ENCODE data around the gene FOXK2. TPM values are rescaled to one million over a fixed set of nuclear protein-coding genes. Genes with fewer than 3 reads are reported as not detected.

The FOXK2 gene
- total RNA-seq, 1 donor from 2014 or later: 95.7 TPM

GRCh38 chr17:82650723-82651122 is 131.2 kb downstream of the FOXK2 start:
- TF ChIP-seq, protein P1, sequence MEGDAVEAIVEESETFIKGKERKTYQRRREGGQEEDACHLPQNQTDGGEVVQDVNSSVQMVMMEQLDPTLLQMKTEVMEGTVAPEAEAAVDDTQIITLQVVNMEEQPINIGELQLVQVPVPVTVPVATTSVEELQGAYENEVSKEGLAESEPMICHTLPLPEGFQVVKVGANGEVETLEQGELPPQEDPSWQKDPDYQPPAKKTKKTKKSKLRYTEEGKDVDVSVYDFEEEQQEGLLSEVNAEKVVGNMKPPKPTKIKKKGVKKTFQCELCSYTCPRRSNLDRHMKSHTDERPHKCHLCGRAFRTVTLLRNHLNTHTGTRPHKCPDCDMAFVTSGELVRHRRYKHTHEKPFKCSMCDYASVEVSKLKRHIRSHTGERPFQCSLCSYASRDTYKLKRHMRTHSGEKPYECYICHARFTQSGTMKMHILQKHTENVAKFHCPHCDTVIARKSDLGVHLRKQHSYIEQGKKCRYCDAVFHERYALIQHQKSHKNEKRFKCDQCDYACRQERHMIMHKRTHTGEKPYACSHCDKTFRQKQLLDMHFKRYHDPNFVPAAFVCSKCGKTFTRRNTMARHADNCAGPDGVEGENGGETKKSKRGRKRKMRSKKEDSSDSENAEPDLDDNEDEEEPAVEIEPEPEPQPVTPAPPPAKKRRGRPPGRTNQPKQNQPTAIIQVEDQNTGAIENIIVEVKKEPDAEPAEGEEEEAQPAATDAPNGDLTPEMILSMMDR (IDR thresholded peaks at IDR 0.05; ENCODE audit: partially characterized antibody, unreplicated experiment): no peak
- H3K4me1 Mint-ChIP-seq (ENCODE audit: low read depth, unreplicated experiment): no peaks in the 10 kb centered on the region
- no peaks in the 10 kb centered on the region for H3K36me3 Mint-ChIP-seq (ENCODE audit: unreplicated experiment)
- peaks cover 5% of the 10 kb centered on the region for H3K9me3 Mint-ChIP-seq (ENCODE audit: unreplicated experiment)
- no peak for DNase-seq
- H3K27ac Mint-ChIP-seq (ENCODE audit: unreplicated experiment): no peak overlapping the region
- no peaks in the 10 kb centered on the region for H3K27me3 Mint-ChIP-seq (ENCODE audit: unreplicated experiment)
- no peak overlapping the region for H3K4me3 Mint-ChIP-seq (ENCODE audit: unreplicated experiment)

GRCh38 chr17:82653651-82654528 is 134.4 kb downstream of the FOXK2 start:
- H3K27me3 Mint-ChIP-seq (ENCODE audit: unreplicated experiment): no peaks in the 10 kb centered on the region
- H3K36me3 Mint-ChIP-seq (ENCODE audit: unreplicated experiment): peaks cover 9% of the 10 kb centered on the region
- H3K27ac Mint-ChIP-seq (ENCODE audit: unreplicated experiment): no peak overlapping the region
- TF ChIP-seq, protein P1 (IDR thresholded peaks at IDR 0.05; ENCODE audit: partially characterized antibody, unreplicated experiment): no peak
- H3K9me3 Mint-ChIP-seq (ENCODE audit: unreplicated experiment): peaks cover 5% of the 10 kb centered on the region
- H3K4me3 Mint-ChIP-seq (ENCODE audit: unreplicated experiment): no peak overlapping the region
- no peak for DNase-seq
- H3K4me1 Mint-ChIP-seq (ENCODE audit: low read depth, unreplicated experiment): no peaks in the 10 kb centered on the region

Other genes starting within 250 kb of the FOXK2 start
- gene CSNK1D, start 246.0 kb upstream of the FOXK2 start, total RNA-seq (ENCODE audit: unreplicated experiment): 211 TPM
- gene CD7, start 202.1 kb upstream of the FOXK2 start, total RNA-seq (ENCODE audit: unreplicated experiment): 0.27 TPM
- 0.29 TPM for gene SECTM1, start 186.0 kb upstream of the FOXK2 start, total RNA-seq (ENCODE audit: unreplicated experiment)
- gene TEX19, start 160.5 kb upstream of the FOXK2 start, total RNA-seq (ENCODE audit: unreplicated experiment): not detected
- gene UTS2R, start 148.0 kb upstream of the FOXK2 start, total RNA-seq (ENCODE audit: unreplicated experiment): 7.2 TPM
- gene HEXD, start 101.4 kb upstream of the FOXK2 start, total RNA-seq (ENCODE audit: unreplicated experiment): 58.7 TPM
- gene OGFOD3, start 101.1 kb upstream of the FOXK2 start, total RNA-seq (ENCODE audit: unreplicated experiment): 23.0 TPM
- 134 TPM for gene CYBC1, start 69.0 kb upstream of the FOXK2 start, total RNA-seq (ENCODE audit: unreplicated experiment)
- 177 TPM for gene NARF, start 61.0 kb upstream of the FOXK2 start, total RNA-seq (ENCODE audit: unreplicated experiment)
- gene WDR45B, start 128.7 kb downstream of the FOXK2 start, total RNA-seq (ENCODE audit: unreplicated experiment): 60.4 TPM
- 14.6 TPM for gene RAB40B, start 179.0 kb downstream of the FOXK2 start, total RNA-seq (ENCODE audit: unreplicated experiment)
- 28.1 TPM for gene FN3KRP, start 197.0 kb downstream of the FOXK2 start, total RNA-seq (ENCODE audit: unreplicated experiment)
- 33.7 TPM for gene FN3K, start 215.9 kb downstream of the FOXK2 start, total RNA-seq (ENCODE audit: unreplicated experiment)
- 118 TPM for gene TBCD, start 232.3 kb downstream of the FOXK2 start, total RNA-seq (ENCODE audit: unreplicated experiment)